ENCODE data around the gene TFDP2.

GRCh38 chr3:142148792-142149672 is at the start of gene TFDP2:
- TF ChIP-seq CTCF (IDR thresholded peaks at IDR 0.05) (peak in 1 of 4 donors; percentile 18), POLR2A (IDR thresholded peaks at IDR 0.05) (peak; percentile 68)
